ENCODE data around the gene MAPK14.

- TF ChIP-seq CTCF (IDR thresholded peaks at IDR 0.05; ENCODE audit: insufficient read depth, low read length) (no peak), REST (IDR thresholded peaks at IDR 0.05; ENCODE audit: insufficient replicate concordance, low read depth) (no peak)
These were observed 39.9 kb downstream of the MAPK14 start for GRCh38 chr6:36067374-36068011.
